Activated CD4-positive, alpha-beta memory T cell treated with anti-CD3 and anti-CD28 coated beads, Interleukin-2, amount 10 ng/mL, durations not matched to agents 7 days and 5 days (primary cell): Measurements from ENCODE around the gene NDUFAF8. TPM values are rescaled to one million over a fixed set of nuclear protein-coding genes. Genes with fewer than 3 reads are reported as not detected.

Experiments
- CTCF ChIA-PET: fragments of 350-600 bp; sonication (Branson Sonifier 250); formaldehyde crosslinking; loops from one replicate; lab custom pipeline; 2021; ENCODE audit warnings: antibody characterized with exemption, inconsistent platforms; lab: Charles Lee
- POLR2A ChIA-PET: fragments of 350-600 bp; sonication (Branson Sonifier 250); formaldehyde crosslinking; loops from one replicate; lab custom pipeline; 2021; ENCODE audit warnings: antibody characterized with exemption; lab: Charles Lee
- DNase-seq: peaks from one replicate; pipeline ENCODE4 v3.0.0-alpha.2; 2020
- H3K27ac Mint-ChIP-seq: one replicate; pipeline ENCODE4 v1.8.0; 2021; ENCODE audit warnings: mild to moderate bottlenecking, mixed read lengths
- H3K27me3 Mint-ChIP-seq: one replicate; pipeline ENCODE4 v1.8.0; 2021; ENCODE audit warnings: mixed read lengths
- H3K36me3 Mint-ChIP-seq: one replicate; pipeline ENCODE4 v1.8.0; 2021; ENCODE audit warnings: low read depth, mixed read lengths
- H3K4me1 Mint-ChIP-seq: one replicate; pipeline ENCODE4 v1.8.0; 2021; ENCODE audit warnings: mixed read lengths
- H3K4me3 Mint-ChIP-seq: one replicate; pipeline ENCODE4 v1.8.0; 2021; ENCODE audit warnings: mild to moderate bottlenecking, mixed read lengths
- H3K9me3 Mint-ChIP-seq: one replicate; pipeline ENCODE4 v1.8.0; 2021; ENCODE audit warnings: mixed read lengths
- total RNA-seq, 2 experiments: library from RNA; stranded (reverse); gene quantifications; one replicate each; pipeline ENCODE4 v1.2.3, GENCODE V29; 2021

NDUFAF8 gene, protein sequence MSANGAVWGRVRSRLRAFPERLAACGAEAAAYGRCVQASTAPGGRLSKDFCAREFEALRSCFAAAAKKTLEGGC
- 10 to 100 TPM; 27.8 to 33.5 TPM for total RNA-seq

GRCh38 chr17:81238815-81239713 lies at the start of gene NDUFAF8, which contains the start of gene TEPSIN:
Gene NDUFAF8, plus strand, starts transcription at chr17:81239318. Its CDS starts 46 bp downstream, at chr17:81239364.
Gene TEPSIN, minus strand, starts transcription at chr17:81239055. Its CDS starts 22 bp downstream, at chr17:81239033.
- H3K4me1 Mint-ChIP-seq = peaks cover 41% of the 10 kb centered on the region
- H3K36me3 Mint-ChIP-seq = peaks cover 13% of the 10 kb centered on the region
- peak; percentile 97 for DNase-seq
- H3K9me3 Mint-ChIP-seq = no peaks in the 10 kb centered on the region
- POLR2A ChIA-PET = interaction anchor here (0.7 to 2.6 kb wide), 22 partner anchors 9 to 464 kb away, joined by 3 to 18 read pairs (median 4); partner anchors contain the start of genes ACTG1, CEP131, MRPL12 and SLC38A10
- H3K27ac Mint-ChIP-seq = peak within 1 kb of the TSS; percentile 91
- CTCF ChIA-PET = interaction anchor here (0.8 to 1.5 kb wide), 8 partner anchors 9 to 246 kb away, joined by 3 to 6 read pairs (median 3); partner anchors contain the start of gene CEP131
- peak within 1 kb of the TSS; percentile 93 for H3K4me3 Mint-ChIP-seq
- no peaks in the 10 kb centered on the region for H3K27me3 Mint-ChIP-seq

DNA sequence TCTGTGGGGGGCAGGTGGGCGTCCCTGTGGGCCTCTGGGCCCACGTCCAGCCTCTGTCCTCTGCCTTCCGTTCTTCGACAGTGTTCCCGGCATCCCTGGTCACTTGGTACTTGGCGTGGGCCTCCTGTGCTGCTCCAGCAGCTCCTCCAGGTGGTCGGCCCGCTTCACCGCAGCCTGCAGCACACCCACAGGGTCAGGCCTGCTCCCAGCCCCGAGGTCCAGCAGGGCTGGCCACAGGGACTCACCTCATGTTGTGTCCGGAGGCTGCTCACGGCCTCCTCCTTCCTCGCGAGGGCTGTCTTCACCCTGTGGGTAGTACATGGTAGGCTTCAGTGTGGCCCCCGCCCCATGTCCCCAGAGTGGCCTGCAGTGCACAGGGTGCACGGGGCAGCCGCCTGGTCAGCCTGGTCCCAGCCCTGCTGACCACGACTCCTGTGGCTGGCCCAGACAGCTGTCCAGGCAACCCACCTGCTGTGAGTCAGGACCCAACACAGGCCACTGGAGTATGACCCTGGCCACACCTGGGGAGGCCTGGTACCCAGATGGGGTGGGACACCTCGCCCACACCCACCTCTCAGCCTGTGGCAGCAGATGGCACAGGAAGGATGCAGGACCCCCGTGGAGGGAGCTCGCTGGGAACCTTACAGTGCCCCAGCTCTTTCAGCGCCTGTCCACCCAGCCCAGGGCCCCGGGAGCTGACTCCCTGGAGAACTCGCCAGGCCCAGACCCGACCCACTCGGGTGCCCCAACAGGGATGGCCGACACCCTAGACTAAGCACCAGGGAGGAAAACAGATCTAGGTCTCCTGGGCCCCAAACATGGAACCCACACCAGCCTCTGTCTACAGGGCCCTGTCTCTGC lies 49.2 kb upstream of the NDUFAF8 start:
- ChIA-PET POLR2A (no interaction called here), CTCF (no interaction called here)
- Mint-ChIP-seq H3K4me1 (no peaks in the 10 kb centered on the region), H3K9me3 (no peaks in the 10 kb centered on the region), H3K36me3 (no peaks in the 10 kb centered on the region), H3K27me3 (no peaks in the 10 kb centered on the region), H3K27ac (no peak overlapping the region), H3K4me3 (no peak overlapping the region)
- no peak for DNase-seq

- ChIA-PET CTCF (no interaction called here), POLR2A (no interaction called here)
- H3K27ac Mint-ChIP-seq = no peak overlapping the region
- DNase-seq = no peak
- no peaks in the 10 kb centered on the region for H3K27me3 Mint-ChIP-seq
- H3K36me3 Mint-ChIP-seq = no peaks in the 10 kb centered on the region
- no peaks in the 10 kb centered on the region for H3K4me1 Mint-ChIP-seq
- H3K4me3 Mint-ChIP-seq = no peak overlapping the region
- H3K9me3 Mint-ChIP-seq = no peaks in the 10 kb centered on the region
Observed at GRCh38 chr17:81190591-81190990, 48.5 kb upstream of the NDUFAF8 start.

DNA sequence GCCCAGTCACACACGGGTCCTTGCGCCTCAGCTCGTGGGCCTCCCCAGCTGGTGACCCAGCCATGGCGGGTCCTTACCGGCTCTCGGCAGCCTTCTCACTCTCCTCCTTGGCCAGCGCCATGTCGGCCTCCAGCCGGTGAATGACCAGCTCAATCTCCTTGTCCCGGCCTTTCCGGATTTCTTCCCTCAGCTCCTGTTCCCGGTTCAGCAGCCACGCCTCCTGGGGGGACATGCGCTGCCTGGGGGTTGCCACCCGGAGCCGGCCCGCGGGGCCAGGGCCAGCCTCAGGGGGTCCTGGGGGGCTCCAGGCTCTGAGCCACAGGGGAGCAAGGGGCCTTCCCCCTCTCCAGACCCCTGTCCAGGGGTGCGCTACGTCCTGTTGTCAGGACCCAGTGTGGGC lies 48.0 kb upstream of the NDUFAF8 start:
- Mint-ChIP-seq H3K4me3 (no peak overlapping the region), H3K36me3 (no peaks in the 10 kb centered on the region), H3K27me3 (no peaks in the 10 kb centered on the region), H3K9me3 (no peaks in the 10 kb centered on the region), H3K4me1 (no peaks in the 10 kb centered on the region), H3K27ac (no peak overlapping the region)
- POLR2A ChIA-PET = no interaction called here
- CTCF ChIA-PET = no interaction called here
- no peak for DNase-seq

- Mint-ChIP-seq H3K9me3 (no peaks in the 10 kb centered on the region), H3K27ac (no peak overlapping the region), H3K36me3 (no peaks in the 10 kb centered on the region), H3K4me1 (no peaks in the 10 kb centered on the region), H3K27me3 (no peaks in the 10 kb centered on the region), H3K4me3 (no peak overlapping the region)
- CTCF ChIA-PET = no interaction called here
- DNase-seq = no peak
- POLR2A ChIA-PET = no interaction called here
Observed at GRCh38 chr17:81191646-81192045, 47.5 kb upstream of the NDUFAF8 start.

DNA sequence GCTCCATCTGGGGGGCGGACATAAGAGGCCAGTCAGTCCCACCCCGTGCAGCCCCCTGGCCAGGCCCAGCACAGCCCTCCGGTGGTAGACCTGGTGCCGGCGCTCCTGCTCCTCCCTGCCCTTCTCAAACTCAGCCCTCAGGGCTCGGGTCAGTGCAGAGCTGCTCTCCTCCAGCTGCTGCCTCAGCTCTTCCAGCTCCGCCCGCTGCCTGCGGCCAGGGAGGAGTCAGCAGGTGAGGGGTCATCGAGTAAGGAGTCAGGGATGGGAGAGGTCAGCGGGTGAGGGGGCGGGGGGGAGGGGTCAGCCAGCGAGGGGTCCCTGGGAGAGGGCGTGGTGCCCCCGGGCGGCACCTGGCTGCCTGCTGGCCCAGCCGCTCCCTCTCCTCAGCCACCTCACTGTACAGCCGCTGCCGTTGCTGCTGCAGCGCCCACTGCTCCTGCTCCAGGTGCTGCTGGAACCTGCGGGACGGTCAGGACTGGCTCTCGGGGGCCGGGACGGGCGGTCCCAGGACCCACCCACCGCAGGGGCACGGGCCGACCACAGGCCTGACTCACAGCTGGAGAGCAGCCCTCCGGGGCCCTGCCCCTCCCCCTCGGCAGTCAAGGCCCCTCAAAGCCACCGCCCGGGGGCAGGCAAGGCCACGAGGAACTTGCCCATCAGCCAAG lies 46.6 kb upstream of the NDUFAF8 start:
- ChIA-PET POLR2A (no interaction called here), CTCF (no interaction called here)
- H3K9me3 Mint-ChIP-seq = no peaks in the 10 kb centered on the region
- no peak for DNase-seq
- H3K4me1 Mint-ChIP-seq = no peaks in the 10 kb centered on the region
- no peaks in the 10 kb centered on the region for H3K27me3 Mint-ChIP-seq
- H3K36me3 Mint-ChIP-seq = no peaks in the 10 kb centered on the region
- no peak overlapping the region for H3K4me3 Mint-ChIP-seq
- no peak overlapping the region for H3K27ac Mint-ChIP-seq

DNA sequence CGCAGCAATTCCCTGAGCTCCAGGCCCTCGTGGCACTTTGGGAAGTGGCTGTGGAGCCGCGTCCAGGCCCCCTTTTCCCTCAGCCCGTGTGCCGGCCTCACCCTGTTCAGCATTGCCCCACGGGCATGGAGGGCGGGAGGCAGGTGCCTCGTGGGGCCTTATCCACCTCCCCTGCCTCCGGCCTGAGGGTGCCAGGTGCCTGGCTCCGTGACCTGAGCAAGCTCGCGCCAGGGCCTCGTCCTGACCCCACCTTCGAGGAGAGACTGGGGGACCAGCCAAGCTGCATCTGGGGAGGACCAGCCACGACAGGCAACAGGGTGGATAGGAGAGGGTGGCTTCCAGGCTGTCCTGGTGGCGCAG lies 46.1 kb upstream of the NDUFAF8 start:
- Mint-ChIP-seq H3K27ac (no peak overlapping the region), H3K27me3 (no peaks in the 10 kb centered on the region), H3K4me1 (no peaks in the 10 kb centered on the region), H3K36me3 (no peaks in the 10 kb centered on the region), H3K9me3 (no peaks in the 10 kb centered on the region), H3K4me3 (no peak overlapping the region)
- ChIA-PET CTCF (no interaction called here), POLR2A (no interaction called here)
- DNase-seq = no peak

DNA sequence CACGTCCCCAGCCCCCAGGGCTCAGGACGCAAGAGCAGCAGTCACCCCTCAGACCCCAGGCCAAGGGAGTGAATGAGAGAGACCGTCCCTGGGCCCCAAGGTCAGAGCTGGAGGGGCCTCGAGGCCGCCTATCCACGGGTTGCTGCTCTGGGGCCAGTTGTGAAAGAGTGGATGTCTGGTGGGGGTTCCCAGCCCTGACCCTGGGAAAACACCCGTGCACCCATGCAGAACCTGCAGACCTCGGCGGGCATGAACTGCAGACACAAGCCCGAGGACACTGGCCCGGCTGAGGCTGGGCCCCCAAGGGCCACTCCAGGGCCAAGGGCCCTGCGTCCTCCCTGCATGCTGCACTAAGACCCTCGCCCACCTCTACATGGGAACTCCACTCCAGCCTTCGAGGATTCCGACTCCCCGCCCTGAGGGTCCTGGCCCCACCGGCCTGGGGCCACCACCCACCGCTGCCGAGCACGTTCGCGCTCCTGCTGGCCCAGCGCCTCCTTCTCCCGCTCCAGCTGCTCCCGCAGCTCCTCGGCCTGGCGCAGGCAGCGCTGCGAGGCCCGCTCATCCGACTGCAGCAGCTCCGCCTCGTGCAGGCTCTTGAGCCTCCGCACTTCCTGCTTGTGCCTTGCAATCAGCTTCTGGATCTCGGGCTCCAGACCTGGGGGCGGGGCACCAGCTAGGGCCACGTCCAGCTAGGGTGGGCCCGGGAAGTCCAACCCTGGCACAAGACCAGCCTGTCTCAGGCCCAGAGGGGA lies 45.5 kb upstream of the NDUFAF8 start:
- no peak for DNase-seq
- no peaks in the 10 kb centered on the region for H3K27me3 Mint-ChIP-seq
- H3K9me3 Mint-ChIP-seq = no peaks in the 10 kb centered on the region
- ChIA-PET POLR2A (interaction anchor here (0.6 kb wide), 1 partner anchor 77 kb away, joined by 3 read pairs; no protein-coding TSS in a partner anchor), CTCF (no interaction called here)
- no peak overlapping the region for H3K27ac Mint-ChIP-seq
- no peaks in the 10 kb centered on the region for H3K36me3 Mint-ChIP-seq
- H3K4me3 Mint-ChIP-seq = no peak overlapping the region
- H3K4me1 Mint-ChIP-seq = no peaks in the 10 kb centered on the region

GRCh38 chr17:81194225-81194760 lies 44.8 kb upstream of the NDUFAF8 start:
- CTCF ChIA-PET = no interaction called here
- no peaks in the 10 kb centered on the region for H3K27me3 Mint-ChIP-seq
- DNase-seq = no peak
- H3K27ac Mint-ChIP-seq = no peak overlapping the region
- POLR2A ChIA-PET = no interaction called here
- H3K4me3 Mint-ChIP-seq = no peak overlapping the region
- no peaks in the 10 kb centered on the region for H3K9me3 Mint-ChIP-seq
- no peaks in the 10 kb centered on the region for H3K36me3 Mint-ChIP-seq
- H3K4me1 Mint-ChIP-seq = no peaks in the 10 kb centered on the region

DNA sequence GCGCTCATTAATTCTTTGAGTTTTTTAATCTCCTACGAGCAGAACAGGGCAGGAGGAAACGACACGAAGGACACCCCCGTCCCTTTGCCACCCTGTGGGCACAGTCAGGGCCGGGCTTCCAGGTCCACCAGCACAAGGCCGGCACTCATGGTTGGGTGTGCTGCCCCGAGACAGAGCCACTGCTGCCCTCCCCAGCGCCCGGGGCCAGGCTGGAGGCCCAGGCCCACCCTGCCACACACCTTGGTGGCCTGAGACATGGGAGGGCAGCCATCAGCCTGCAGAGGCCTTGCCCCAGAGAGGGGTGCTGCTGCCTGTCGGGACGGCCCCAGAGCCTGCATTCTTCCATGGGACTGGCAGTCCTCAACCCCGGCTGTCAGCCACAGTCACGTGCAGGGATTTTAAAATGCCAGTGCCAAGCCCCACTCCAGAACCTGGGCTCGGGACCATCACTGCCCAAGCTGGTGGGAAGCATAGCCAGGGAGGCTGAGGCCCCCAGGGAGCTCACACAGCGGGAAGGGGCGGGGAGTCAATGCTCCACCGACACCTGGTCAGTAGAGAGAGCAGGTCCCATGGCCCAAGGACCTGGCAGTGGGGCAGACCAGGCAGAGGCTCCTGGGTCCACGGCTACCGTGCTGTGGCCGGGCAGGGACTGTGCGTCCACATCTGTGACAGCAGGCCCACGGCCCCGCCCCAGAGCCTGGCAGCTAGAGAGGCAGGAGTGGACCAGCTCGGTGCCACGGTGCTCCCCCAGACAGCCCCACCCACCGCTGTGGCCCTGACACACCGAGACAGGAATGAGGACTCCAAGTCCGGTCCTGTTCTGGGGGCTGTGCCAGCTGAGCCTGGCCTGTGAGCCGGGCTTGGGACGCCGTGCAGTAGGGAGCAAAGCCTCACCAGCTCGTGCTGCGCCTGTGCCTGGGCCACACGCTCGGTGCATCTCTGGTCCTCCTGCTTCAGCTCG lies 43.9 kb upstream of the NDUFAF8 start:
- Mint-ChIP-seq H3K36me3 (no peaks in the 10 kb centered on the region), H3K9me3 (no peaks in the 10 kb centered on the region), H3K27ac (no peak overlapping the region), H3K4me3 (no peak overlapping the region), H3K4me1 (no peaks in the 10 kb centered on the region), H3K27me3 (no peaks in the 10 kb centered on the region)
- no peak for DNase-seq
- POLR2A ChIA-PET = no interaction called here
- CTCF ChIA-PET = no interaction called here

GRCh38 chr17:81195941-81196495 lies 43.1 kb upstream of the NDUFAF8 start:
- DNase-seq = no peak
- Mint-ChIP-seq H3K36me3 (no peaks in the 10 kb centered on the region), H3K27ac (no peak overlapping the region), H3K9me3 (no peaks in the 10 kb centered on the region), H3K27me3 (no peaks in the 10 kb centered on the region), H3K4me1 (no peaks in the 10 kb centered on the region), H3K4me3 (no peak overlapping the region)
- ChIA-PET POLR2A (no interaction called here), CTCF (no interaction called here)
